ENCODE measurements around the gene C9orf50.
"Not testable (repeated sequence)": the region's sequence is repeated elsewhere in the genome, so short reads cannot be mapped to it uniquely, and the experiment has no call there.

DNA sequence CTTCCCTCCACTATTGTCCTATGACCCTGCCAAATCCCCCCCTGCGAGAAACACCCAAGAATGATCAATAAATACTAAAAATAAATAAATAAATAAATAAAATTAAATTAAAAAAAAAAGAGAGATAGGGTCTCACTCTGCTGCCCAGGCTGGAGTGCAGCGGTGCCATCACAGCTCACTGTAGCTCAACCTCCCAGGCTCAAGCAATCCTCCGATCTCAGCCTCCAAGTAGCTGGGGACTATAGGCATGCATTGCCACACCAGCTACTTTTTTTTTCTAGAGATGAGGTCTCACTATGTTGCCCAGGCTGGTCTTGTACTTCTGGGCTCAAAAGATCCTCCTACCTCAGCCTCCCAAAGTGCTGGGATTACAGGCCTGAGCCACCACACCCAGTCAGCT, 41.3 kb upstream of the C9orf50 start:
- TF ChIP-seq, protein P1, sequence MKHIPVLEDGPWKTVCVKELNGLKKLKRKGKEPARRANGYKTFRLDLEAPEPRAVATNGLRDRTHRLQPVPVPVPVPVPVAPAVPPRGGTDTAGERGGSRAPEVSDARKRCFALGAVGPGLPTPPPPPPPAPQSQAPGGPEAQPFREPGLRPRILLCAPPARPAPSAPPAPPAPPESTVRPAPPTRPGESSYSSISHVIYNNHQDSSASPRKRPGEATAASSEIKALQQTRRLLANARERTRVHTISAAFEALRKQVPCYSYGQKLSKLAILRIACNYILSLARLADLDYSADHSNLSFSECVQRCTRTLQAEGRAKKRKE (CRISPR knock-in tag; IDR thresholded peaks at IDR 0.05; ENCODE audit: low read depth): not testable (repeated sequence)
- not testable (repeated sequence) for TF ChIP-seq EP300 (IDR thresholded peaks at IDR 0.05); MYC (IDR thresholded peaks at IDR 0.05; ENCODE audit: borderline replicate concordance, low read length); SMC3 (IDR thresholded peaks at IDR 0.05)
- TF ChIP-seq, protein P2, sequence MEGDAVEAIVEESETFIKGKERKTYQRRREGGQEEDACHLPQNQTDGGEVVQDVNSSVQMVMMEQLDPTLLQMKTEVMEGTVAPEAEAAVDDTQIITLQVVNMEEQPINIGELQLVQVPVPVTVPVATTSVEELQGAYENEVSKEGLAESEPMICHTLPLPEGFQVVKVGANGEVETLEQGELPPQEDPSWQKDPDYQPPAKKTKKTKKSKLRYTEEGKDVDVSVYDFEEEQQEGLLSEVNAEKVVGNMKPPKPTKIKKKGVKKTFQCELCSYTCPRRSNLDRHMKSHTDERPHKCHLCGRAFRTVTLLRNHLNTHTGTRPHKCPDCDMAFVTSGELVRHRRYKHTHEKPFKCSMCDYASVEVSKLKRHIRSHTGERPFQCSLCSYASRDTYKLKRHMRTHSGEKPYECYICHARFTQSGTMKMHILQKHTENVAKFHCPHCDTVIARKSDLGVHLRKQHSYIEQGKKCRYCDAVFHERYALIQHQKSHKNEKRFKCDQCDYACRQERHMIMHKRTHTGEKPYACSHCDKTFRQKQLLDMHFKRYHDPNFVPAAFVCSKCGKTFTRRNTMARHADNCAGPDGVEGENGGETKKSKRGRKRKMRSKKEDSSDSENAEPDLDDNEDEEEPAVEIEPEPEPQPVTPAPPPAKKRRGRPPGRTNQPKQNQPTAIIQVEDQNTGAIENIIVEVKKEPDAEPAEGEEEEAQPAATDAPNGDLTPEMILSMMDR (IDR thresholded peaks at IDR 0.05): not testable (repeated sequence)

All from A549 (cell line).